ENCODE data around the gene SIM1. TPM values are rescaled to one million over a fixed set of nuclear protein-coding genes. Genes with fewer than 3 reads are reported as not detected.

The SIM1 gene
- total and polyA plus RNA-seq, 2 of the 8 experiments (the other 6 are each of a cell fraction or from before 2014, with no cell fraction given) = 0.02 to 0.39 TPM

DNA sequence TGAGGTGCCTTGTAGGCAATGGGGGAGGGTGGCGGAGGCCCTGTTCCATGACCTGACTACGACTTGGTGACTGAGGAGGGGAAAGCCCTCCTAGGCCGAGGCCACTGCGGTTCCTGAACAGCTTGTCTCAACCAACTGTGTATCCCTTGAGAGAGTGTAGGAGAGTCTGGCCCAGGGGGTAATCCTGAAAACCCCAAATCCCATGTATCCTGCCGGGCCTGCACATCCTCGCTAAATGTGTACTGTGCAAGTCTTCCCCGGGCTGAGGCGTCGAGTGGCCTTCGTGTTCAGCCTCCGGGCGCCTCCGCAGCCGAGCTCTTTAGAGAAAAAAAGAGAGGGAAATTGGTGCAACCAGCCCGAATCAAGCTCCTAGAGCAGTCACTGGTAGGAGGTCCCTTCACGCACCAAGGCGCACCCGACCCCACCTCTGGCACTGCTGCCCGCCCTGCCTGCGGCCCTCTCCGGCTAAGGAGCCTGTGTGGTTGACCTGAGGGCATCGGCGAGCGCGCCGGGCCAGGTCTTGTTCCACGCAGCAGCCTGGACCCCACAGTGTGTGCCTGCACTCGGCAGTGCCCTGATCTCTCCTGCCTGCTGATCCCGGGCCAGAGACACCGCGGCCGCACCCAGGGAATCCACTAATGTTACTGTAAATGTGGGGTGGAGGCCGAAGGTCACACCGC lies 7.3 kb downstream of the SIM1 start (continued):
- no peak for TF ChIP-seq EZH2 (IDR thresholded peaks at IDR 0.05; ENCODE audit: low read depth, low read length, severe bottlenecking)
- no peak for TF ChIP-seq JUN (IDR thresholded peaks at IDR 0.05; ENCODE audit: low read depth, low read length)
- TF ChIP-seq GABPA (IDR thresholded peaks at IDR 0.05; ENCODE audit: borderline replicate concordance, insufficient read depth, low read length) = no peak
- TF ChIP-seq CHD2 (IDR thresholded peaks at IDR 0.05; ENCODE audit: low read length) = no peak
- TF ChIP-seq RNF2 (IDR thresholded peaks at IDR 0.05; ENCODE audit: borderline replicate concordance, low read depth, low read length, missing control alignments, poor library complexity, severe bottlenecking) = peak; percentile 76
- no peak for TF ChIP-seq SP2 (IDR thresholded peaks at IDR 0.05; ENCODE audit: low read length)
- TF ChIP-seq NANOG (IDR thresholded peaks at IDR 0.05; ENCODE audit: insufficient read depth, low read depth, low read length, poor library complexity, severe bottlenecking) = no peak
- no peak for TF ChIP-seq TEAD4 (IDR thresholded peaks at IDR 0.05; ENCODE audit: low read depth, low read length)
